ENCODE results near the gene KIAA0232. TPM values are rescaled to one million over a fixed set of nuclear protein-coding genes. Genes with fewer than 3 reads are reported as not detected.

KIAA0232 gene
- total and polyA plus RNA-seq, 9 of the 15 experiments (the other 6 are each of a cell fraction or from before 2014, with no cell fraction given) = 3.5 to 17.4 (median 13.0) TPM

DNA sequence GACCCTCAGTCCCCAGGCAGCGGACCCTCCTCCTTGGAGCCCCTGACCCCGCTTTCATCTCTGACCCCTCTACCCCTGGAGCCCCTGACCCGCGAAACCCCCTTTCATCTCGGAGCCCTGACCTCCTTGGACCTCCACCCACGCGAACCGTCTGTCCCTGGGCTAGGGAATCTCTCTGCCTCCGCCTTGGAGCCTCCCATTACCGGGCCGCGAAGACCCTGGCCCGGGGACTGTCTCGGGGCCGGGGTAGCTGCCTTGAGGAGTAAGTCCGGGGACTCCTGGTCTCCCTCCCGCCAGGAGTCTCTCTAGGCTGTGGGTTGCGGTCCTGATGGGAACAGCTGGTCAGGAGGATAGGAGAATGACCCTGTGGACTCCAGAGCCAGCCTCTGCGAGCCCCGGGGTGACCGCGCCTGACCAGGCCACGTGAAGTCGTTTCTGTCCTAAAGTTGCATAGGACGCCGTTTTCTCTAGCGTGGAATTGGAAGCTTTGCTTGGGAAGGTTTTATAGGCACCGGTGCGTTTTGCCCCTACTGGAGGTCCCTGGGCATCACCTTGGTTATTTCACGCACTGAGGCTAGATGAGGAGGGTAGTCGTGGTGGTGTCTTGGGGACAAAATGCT is 127.9 kb downstream of the KIAA0232 start (continued):
- TF ChIP-seq, protein P1, sequence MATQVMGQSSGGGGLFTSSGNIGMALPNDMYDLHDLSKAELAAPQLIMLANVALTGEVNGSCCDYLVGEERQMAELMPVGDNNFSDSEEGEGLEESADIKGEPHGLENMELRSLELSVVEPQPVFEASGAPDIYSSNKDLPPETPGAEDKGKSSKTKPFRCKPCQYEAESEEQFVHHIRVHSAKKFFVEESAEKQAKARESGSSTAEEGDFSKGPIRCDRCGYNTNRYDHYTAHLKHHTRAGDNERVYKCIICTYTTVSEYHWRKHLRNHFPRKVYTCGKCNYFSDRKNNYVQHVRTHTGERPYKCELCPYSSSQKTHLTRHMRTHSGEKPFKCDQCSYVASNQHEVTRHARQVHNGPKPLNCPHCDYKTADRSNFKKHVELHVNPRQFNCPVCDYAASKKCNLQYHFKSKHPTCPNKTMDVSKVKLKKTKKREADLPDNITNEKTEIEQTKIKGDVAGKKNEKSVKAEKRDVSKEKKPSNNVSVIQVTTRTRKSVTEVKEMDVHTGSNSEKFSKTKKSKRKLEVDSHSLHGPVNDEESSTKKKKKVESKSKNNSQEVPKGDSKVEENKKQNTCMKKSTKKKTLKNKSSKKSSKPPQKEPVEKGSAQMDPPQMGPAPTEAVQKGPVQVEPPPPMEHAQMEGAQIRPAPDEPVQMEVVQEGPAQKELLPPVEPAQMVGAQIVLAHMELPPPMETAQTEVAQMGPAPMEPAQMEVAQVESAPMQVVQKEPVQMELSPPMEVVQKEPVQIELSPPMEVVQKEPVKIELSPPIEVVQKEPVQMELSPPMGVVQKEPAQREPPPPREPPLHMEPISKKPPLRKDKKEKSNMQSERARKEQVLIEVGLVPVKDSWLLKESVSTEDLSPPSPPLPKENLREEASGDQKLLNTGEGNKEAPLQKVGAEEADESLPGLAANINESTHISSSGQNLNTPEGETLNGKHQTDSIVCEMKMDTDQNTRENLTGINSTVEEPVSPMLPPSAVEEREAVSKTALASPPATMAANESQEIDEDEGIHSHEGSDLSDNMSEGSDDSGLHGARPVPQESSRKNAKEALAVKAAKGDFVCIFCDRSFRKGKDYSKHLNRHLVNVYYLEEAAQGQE (IDR thresholded peaks at IDR 0.05; ENCODE audit: borderline replicate concordance) = no peak; the same call in 1 of the 2 replicates
- TF ChIP-seq, protein P1 (CRISPR knock-in tag; IDR thresholded peaks at IDR 0.05; ENCODE audit: low read depth) = no peak
- TF ChIP-seq, protein P2, sequence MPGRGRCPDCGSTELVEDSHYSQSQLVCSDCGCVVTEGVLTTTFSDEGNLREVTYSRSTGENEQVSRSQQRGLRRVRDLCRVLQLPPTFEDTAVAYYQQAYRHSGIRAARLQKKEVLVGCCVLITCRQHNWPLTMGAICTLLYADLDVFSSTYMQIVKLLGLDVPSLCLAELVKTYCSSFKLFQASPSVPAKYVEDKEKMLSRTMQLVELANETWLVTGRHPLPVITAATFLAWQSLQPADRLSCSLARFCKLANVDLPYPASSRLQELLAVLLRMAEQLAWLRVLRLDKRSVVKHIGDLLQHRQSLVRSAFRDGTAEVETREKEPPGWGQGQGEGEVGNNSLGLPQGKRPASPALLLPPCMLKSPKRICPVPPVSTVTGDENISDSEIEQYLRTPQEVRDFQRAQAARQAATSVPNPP (IDR thresholded peaks at IDR 0.05; ENCODE audit: borderline replicate concordance, insufficient read depth, insufficient read length) = no peak
- TF ChIP-seq JUN (IDR thresholded peaks at IDR 0.05; ENCODE audit: borderline replicate concordance, low read depth, low read length) (no peak), JUN (CRISPR knock-in tag; IDR thresholded peaks at IDR 0.05; ENCODE audit: borderline replicate concordance) (no peak), POLR2AphosphoS2 (IDR thresholded peaks at IDR 0.05; ENCODE audit: low read length) (no peak), RAD21 (CRISPR knock-in tag; conservative IDR thresholded peaks at IDR 0.05 in 1 of 2, IDR thresholded peaks at IDR 0.05 in 1 of 2) (no peak; a peak in 1 of 4 replicates), SRSF3 (IDR thresholded peaks at IDR 0.05; ENCODE audit: insufficient read depth, low read length) (no peak), KDM5B (IDR thresholded peaks at IDR 0.05; ENCODE audit: insufficient replicate concordance, low read depth, low read length) (peak; percentile 46), EGR1 (conservative IDR thresholded peaks at IDR 0.05) (peak; percentile 90), GATAD2B (IDR thresholded peaks at IDR 0.05; ENCODE audit: borderline replicate concordance) (no peak), CCNT2 (IDR thresholded peaks at IDR 0.05; ENCODE audit: borderline replicate concordance, extremely low read depth, insufficient read length, low read depth, low read length) (no peak)
- TF ChIP-seq, protein P3, sequence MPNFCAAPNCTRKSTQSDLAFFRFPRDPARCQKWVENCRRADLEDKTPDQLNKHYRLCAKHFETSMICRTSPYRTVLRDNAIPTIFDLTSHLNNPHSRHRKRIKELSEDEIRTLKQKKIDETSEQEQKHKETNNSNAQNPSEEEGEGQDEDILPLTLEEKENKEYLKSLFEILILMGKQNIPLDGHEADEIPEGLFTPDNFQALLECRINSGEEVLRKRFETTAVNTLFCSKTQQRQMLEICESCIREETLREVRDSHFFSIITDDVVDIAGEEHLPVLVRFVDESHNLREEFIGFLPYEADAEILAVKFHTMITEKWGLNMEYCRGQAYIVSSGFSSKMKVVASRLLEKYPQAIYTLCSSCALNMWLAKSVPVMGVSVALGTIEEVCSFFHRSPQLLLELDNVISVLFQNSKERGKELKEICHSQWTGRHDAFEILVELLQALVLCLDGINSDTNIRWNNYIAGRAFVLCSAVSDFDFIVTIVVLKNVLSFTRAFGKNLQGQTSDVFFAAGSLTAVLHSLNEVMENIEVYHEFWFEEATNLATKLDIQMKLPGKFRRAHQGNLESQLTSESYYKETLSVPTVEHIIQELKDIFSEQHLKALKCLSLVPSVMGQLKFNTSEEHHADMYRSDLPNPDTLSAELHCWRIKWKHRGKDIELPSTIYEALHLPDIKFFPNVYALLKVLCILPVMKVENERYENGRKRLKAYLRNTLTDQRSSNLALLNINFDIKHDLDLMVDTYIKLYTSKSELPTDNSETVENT (CRISPR knock-in tag; IDR thresholded peaks at IDR 0.05) = no peak

All from K562 (cell line).